Fibroblast of pulmonary artery (primary cell): ENCODE measurements around the gene RARS2.
"Not testable (repeated sequence)": the region's sequence is repeated elsewhere in the genome, so short reads cannot be mapped to it uniquely, and the experiment has no call there.

Source experiments
- DNase-seq: peaks from one replicate; pipeline ENCODE4 v3.0.0-alpha.2; 2010; ENCODE audit warnings: low read depth
- H3K4me3 ChIP-seq: replicated peaks from 2 replicates; pipeline ENCODE4 v1.5.1; 2011; ENCODE audit warnings: low read depth, mild to moderate bottlenecking, control low read depth, low read length, moderate library complexity
- TF ChIP-seq, protein P1 (sequence below): IDR thresholded peaks from 2 replicates; pipeline ENCODE4 v1.5.1; 2011; ENCODE audit warnings: mild to moderate bottlenecking, control low read depth, low read length, inconsistent platforms; ENCODE audit errors: missing control alignments

Gene RARS2

GRCh38 chr6:87628881-87629280 is 39.1 kb upstream of the RARS2 start:
- peak; percentile 31 for DNase-seq
- no peak overlapping the region for H3K4me3 ChIP-seq
- TF ChIP-seq, protein P1, sequence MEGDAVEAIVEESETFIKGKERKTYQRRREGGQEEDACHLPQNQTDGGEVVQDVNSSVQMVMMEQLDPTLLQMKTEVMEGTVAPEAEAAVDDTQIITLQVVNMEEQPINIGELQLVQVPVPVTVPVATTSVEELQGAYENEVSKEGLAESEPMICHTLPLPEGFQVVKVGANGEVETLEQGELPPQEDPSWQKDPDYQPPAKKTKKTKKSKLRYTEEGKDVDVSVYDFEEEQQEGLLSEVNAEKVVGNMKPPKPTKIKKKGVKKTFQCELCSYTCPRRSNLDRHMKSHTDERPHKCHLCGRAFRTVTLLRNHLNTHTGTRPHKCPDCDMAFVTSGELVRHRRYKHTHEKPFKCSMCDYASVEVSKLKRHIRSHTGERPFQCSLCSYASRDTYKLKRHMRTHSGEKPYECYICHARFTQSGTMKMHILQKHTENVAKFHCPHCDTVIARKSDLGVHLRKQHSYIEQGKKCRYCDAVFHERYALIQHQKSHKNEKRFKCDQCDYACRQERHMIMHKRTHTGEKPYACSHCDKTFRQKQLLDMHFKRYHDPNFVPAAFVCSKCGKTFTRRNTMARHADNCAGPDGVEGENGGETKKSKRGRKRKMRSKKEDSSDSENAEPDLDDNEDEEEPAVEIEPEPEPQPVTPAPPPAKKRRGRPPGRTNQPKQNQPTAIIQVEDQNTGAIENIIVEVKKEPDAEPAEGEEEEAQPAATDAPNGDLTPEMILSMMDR, result no peak

- TF ChIP-seq, protein P1, result no peak
- DNase-seq, result no peak
- H3K4me3 ChIP-seq, result no peak overlapping the region
Observed at GRCh38 chr6:87628424-87628823, 38.6 kb upstream of the RARS2 start.

GRCh38 chr6:87623248-87623647 is 33.5 kb upstream of the RARS2 start:
- DNase-seq, result peak; percentile 57

GRCh38 chr6:87618531-87618930 is 28.7 kb upstream of the RARS2 start:
- H3K4me3 ChIP-seq, result no peak overlapping the region
- no peak for DNase-seq
- TF ChIP-seq, protein P1, result no peak

More at GRCh38 chr6:87623248-87623647, 33.5 kb upstream of the RARS2 start:
- H3K4me3 ChIP-seq, result no peak overlapping the region
- TF ChIP-seq, protein P1, result no peak

- TF ChIP-seq, protein P1, result no peak
- DNase-seq, result no peak
- H3K4me3 ChIP-seq, result no peak overlapping the region
Observed at GRCh38 chr6:87617405-87617804, 27.6 kb upstream of the RARS2 start.

DNA sequence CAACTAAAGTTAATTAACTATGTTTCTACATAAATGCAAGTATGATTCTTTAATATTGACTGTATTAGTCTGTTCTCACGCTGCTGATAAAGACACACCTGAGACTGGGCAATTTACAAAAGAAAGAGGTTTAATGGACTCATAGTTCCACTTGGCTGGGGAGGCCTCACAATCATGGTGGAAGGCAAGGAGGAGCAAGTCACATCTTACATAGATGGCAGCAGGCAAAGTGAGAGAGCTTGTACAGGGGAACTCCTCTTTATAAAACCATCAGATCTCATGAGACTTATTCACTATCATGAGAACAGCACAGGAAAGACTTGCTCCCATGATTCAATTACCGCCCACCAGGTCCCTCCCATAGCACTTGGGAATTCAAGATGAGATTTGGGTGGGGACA is 23.2 kb upstream of the RARS2 start:
- H3K4me3 ChIP-seq, DNase-seq: not testable (repeated sequence)

DNA sequence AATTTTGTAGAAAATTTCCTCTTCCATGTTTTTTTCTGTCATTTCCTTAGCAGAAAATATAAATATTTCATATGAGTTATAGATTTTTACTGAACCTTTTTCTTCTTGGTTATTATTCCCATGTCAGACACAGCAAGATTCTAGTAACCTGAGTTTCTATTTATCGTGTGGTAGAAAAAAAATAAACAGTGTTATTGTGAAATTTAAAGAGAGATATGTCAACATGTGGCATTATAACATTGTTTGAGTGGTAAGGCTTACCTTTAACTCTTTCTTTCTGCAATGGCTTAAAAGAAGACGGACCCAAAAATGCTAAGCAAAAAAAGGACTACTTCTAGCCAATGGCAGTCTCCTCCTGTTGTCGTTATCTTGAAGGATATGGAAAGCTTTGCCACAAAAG is 19.0 kb upstream of the RARS2 start:
- DNase-seq, result no peak
- no peak overlapping the region for H3K4me3 ChIP-seq
- TF ChIP-seq, protein P1, result no peak

DNA sequence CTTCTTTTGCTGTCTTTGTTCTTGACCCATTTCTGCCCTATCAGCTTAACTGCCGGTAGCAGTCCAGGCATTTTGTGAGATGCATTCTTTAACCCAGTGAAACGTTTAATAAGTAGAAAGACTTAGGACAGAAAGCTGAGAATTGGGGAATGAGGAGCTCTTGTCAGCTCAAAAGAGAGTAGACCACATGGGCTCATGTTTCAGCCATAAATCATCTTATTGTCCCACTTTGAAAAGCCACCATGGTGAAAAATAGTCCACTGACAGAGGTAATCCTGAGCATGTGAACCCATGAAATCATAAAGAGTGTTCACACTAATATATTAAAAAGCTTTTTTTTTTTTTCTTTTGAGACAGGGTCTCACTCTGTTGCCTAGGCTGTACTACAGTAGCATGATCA is 16.4 kb upstream of the RARS2 start:
- no peak overlapping the region for H3K4me3 ChIP-seq
- no peak for DNase-seq
- TF ChIP-seq, protein P1, result no peak
